ENCODE measurements around the gene ASPSCR1. TPM values are rescaled to one million over a fixed set of nuclear protein-coding genes. Genes with fewer than 3 reads are reported as not detected.
"Not testable (repeated sequence)": the region's sequence is repeated elsewhere in the genome, so short reads cannot be mapped to it uniquely, and the experiment has no call there.

ASPSCR1 gene
- total RNA-seq, 1 donor from 2014 or later, result 21.7 TPM

- no peak for DNase-seq
Observed at GRCh38 chr17:82023447-82024241, 46.2 kb downstream of the ASPSCR1 start.

- DNase-seq, result no peak
Observed at GRCh38 chr17:82024859-82025258, 47.4 kb downstream of the ASPSCR1 start.

GRCh38 chr17:82025401-82026107, 48.1 kb downstream of the ASPSCR1 start:
- DNase-seq, result no peak

- DNase-seq, result no peak
Observed at GRCh38 chr17:82028246-82028645, 50.8 kb downstream of the ASPSCR1 start.

- DNase-seq, result no peak
Observed at GRCh38 chr17:82028966-82029365, 51.5 kb downstream of the ASPSCR1 start.

- no peak for DNase-seq
Observed at GRCh38 chr17:82029391-82029790, 52.0 kb downstream of the ASPSCR1 start.

- DNase-seq, result no peak
Observed at GRCh38 chr17:82029990-82030469, 52.6 kb downstream of the ASPSCR1 start.

- peak; percentile 87 for DNase-seq
Observed at GRCh38 chr17:82030470-82031302, 53.3 kb downstream of the ASPSCR1 start.

GRCh38 chr17:82031303-82031884, 54.0 kb downstream of the ASPSCR1 start, which contains the start of gene RAC3:
Gene RAC3, plus strand, starts transcription at chr17:82031678. Its CDS starts 84 bp downstream, at chr17:82031762.
- peak; percentile 70 for DNase-seq

GRCh38 chr17:82031885-82032627, 54.6 kb downstream of the ASPSCR1 start:
- DNase-seq, result no peak

GRCh38 chr17:82033359-82034085, 56.1 kb downstream of the ASPSCR1 start:
- no peak for DNase-seq

- DNase-seq, result no peak
Observed at GRCh38 chr17:82034371-82035011, 57.1 kb downstream of the ASPSCR1 start.

- DNase-seq, result no peak
Observed at GRCh38 chr17:82035488-82035887, 58.1 kb downstream of the ASPSCR1 start.

- no peak for DNase-seq
Observed at GRCh38 chr17:82035956-82036633, 58.7 kb downstream of the ASPSCR1 start.

- DNase-seq, result no peak
Observed at GRCh38 chr17:82036634-82037091, 59.2 kb downstream of the ASPSCR1 start.

- DNase-seq, result peak; percentile 98
Observed at GRCh38 chr17:82037092-82037888, 59.9 kb downstream of the ASPSCR1 start, which contains the start of gene DCXR. Gene DCXR, minus strand, starts transcription at chr17:82037697. Its CDS starts 15 bp downstream, at chr17:82037682.

- no peak for DNase-seq
Observed at GRCh38 chr17:82037889-82038195, 60.4 kb downstream of the ASPSCR1 start.

GRCh38 chr17:82038796-82039409, 61.5 kb downstream of the ASPSCR1 start:
- DNase-seq, result not testable (repeated sequence)
